H1 (cell line): ENCODE measurements around the gene TAT. TPM values are rescaled to one million over a fixed set of nuclear protein-coding genes. Genes with fewer than 3 reads are reported as not detected.

ENCODE experiments used
- CTCF ChIA-PET: fragments of 300-600 bp; sonication (Branson Sonifier 250); formaldehyde crosslinking; loops from one replicate; lab custom pipeline; 2021; ENCODE audit not compliant: partially characterized antibody; lab: Charles Lee
- POLR2A ChIA-PET: fragments of 300-600 bp; sonication (Branson Sonifier 250); formaldehyde crosslinking; loops from one replicate; lab custom pipeline; 2021; ENCODE audit warnings: inconsistent platforms; ENCODE audit not compliant: partially characterized antibody; lab: Charles Lee
- DNase-seq, 2 experiments: peaks; one replicate each; pipeline versions ENCODE4 v3.0.0 to v3.0.0-alpha.2; 2010 to 2022; ENCODE audit warnings: low spot score in 2 of 2, low read depth in 1 of 2, mixed read lengths in 1 of 2
- FAIRE-seq: peaks from 2 replicates; lab custom pipeline; 2011; peaks lifted over from hg19 to GRCh38; lab: Jason Lieb, UNC
- H2AFZ ChIP-seq: 2 replicates; pipeline ENCODE4 v1.8.1; 2012; ENCODE audit warnings: low read length, inconsistent platforms
- H2AK5ac ChIP-seq: 2 replicates; pipeline ENCODE4 v1.6.1; 2013; ENCODE audit warnings: low read depth, low read length
- H2BK120ac ChIP-seq: replicated peaks from 2 replicates; pipeline ENCODE3; 2013; ENCODE audit warnings: low read depth, low read length, inconsistent platforms
- H2BK12ac ChIP-seq: 2 replicates; pipeline ENCODE4 v1.6.1; 2013; ENCODE audit warnings: low read depth, low read length
- H2BK15ac ChIP-seq: 2 replicates; pipeline ENCODE4 v1.6.1; 2013; ENCODE audit warnings: low read length
- H2BK20ac ChIP-seq: 2 replicates; pipeline ENCODE4 v1.6.1; 2013; ENCODE audit warnings: low read length
- H2BK5ac ChIP-seq: 2 replicates; pipeline ENCODE4 v1.6.1; 2013; ENCODE audit warnings: low read depth, low read length
- H3K14ac ChIP-seq: 2 replicates; pipeline ENCODE4 v1.6.1; 2013; ENCODE audit warnings: inconsistent platforms; ENCODE audit not compliant: insufficient read length
- H3K18ac ChIP-seq: 2 replicates; pipeline ENCODE4 v1.6.1; 2013; ENCODE audit warnings: low read length; ENCODE audit errors: extremely low read depth
- H3K23ac ChIP-seq: 2 replicates; pipeline ENCODE4 v1.6.1; 2013; ENCODE audit warnings: inconsistent platforms; ENCODE audit not compliant: insufficient read length
- H3K23me2 ChIP-seq: 2 replicates; pipeline ENCODE4 v1.6.1; 2013; ENCODE audit warnings: low read depth, low read length
- H3K27ac ChIP-seq: 2 replicates; pipeline ENCODE4 v1.6.1; 2011; ENCODE audit warnings: low read depth, low read length, inconsistent platforms
- H3K27me3 ChIP-seq, 4 experiments: replicated peaks in 1 of 4; 1 replicate in 1 of 4; 2 replicates in 3 of 4; pipeline versions ENCODE4 v1.6.1 to v1.8.1; 2011 to 2013; ENCODE audit warnings: low read length in 3 of 4, mild to moderate bottlenecking in 3 of 4, inconsistent platforms in 2 of 4, mixed read lengths in 2 of 4, moderate library complexity in 1 of 4; ENCODE audit not compliant: control insufficient read depth in 3 of 4, insufficient read depth in 3 of 4; ENCODE audit errors: extremely low read depth in 1 of 4
- H3K36me3 ChIP-seq, 4 experiments: 2 replicates each; pipeline versions ENCODE4 v1.6.1 to v1.8.1; 2011 to 2013; ENCODE audit warnings: mild to moderate bottlenecking in 4 of 4, low read length in 3 of 4, moderate library complexity in 2 of 4, control low read depth in 1 of 4, inconsistent platforms in 1 of 4; ENCODE audit not compliant: insufficient read depth in 4 of 4, control insufficient read depth in 2 of 4
- H3K4ac ChIP-seq: replicated peaks from 2 replicates; pipeline ENCODE3; 2013; ENCODE audit warnings: low read length, low read depth, mixed read lengths, inconsistent platforms; ENCODE audit not compliant: insufficient read length
- H3K4me1 ChIP-seq, 4 experiments: replicated peaks in 1 of 4; 1 replicate in 1 of 4; 2 replicates in 3 of 4; pipeline versions ENCODE4 v1.6.1 to v1.8.1; 2011 to 2013; ENCODE audit warnings: low read length in 3 of 4, inconsistent platforms in 2 of 4, mixed read lengths in 1 of 4; ENCODE audit not compliant: insufficient read depth in 4 of 4, control insufficient read depth in 3 of 4
- H3K4me2 ChIP-seq, 2 experiments: 2 replicates each; pipeline versions ENCODE4 v1.6.1 to v1.8.1; 2011 to 2013; ENCODE audit warnings: low read depth in 2 of 2, low read length in 2 of 2, control low read depth in 1 of 2, inconsistent platforms in 1 of 2, mild to moderate bottlenecking in 1 of 2; ENCODE audit not compliant: insufficient read depth in 1 of 2
- H3K4me3 ChIP-seq, 4 experiments: fragments of 200-600, 300-600 bp in 1 of 4; sonication (generic), shearing (Covaris generic), sonication (Bioruptor Twin) in 1 of 4; 2 replicates each; pipeline versions ENCODE4 v1.5.1 to v1.8.1; 2011 to 2016; ENCODE audit warnings: low read length in 4 of 4, low read depth in 3 of 4, control low read depth in 2 of 4, inconsistent platforms in 2 of 4, mild to moderate bottlenecking in 2 of 4, mixed read lengths in 1 of 4, moderate library complexity in 1 of 4; ENCODE audit not compliant: insufficient read depth in 2 of 4; ENCODE audit errors: extremely low read depth in 1 of 4
- H3K56ac ChIP-seq: replicated peaks from 2 replicates; pipeline ENCODE3; 2013; ENCODE audit warnings: low read depth, mild to moderate bottlenecking, mixed read lengths, low read length, inconsistent platforms; ENCODE audit not compliant: insufficient read length
- H3K79me1 ChIP-seq: 2 replicates; pipeline ENCODE4 v1.6.1; 2013; ENCODE audit warnings: low read depth, low read length, control low read depth
- H3K79me2 ChIP-seq, 2 experiments: 2 replicates each; pipeline versions ENCODE4 v1.6.1 to v1.8.1; 2012 to 2013; ENCODE audit warnings: low read length in 2 of 2, mild to moderate bottlenecking in 2 of 2, inconsistent platforms in 1 of 2; ENCODE audit not compliant: insufficient read depth in 2 of 2, control insufficient read depth in 1 of 2
- H3K9ac ChIP-seq, 4 experiments: replicated peaks in 1 of 4; 1 replicate in 1 of 4; 2 replicates in 3 of 4; pipeline versions ENCODE4 v1.6.1 to v1.8.1; 2011 to 2013; ENCODE audit warnings: low read depth in 3 of 4, low read length in 3 of 4, control low read depth in 2 of 4, mild to moderate bottlenecking in 2 of 4, moderate library complexity in 2 of 4, inconsistent platforms in 1 of 4; ENCODE audit errors: extremely low read depth in 1 of 4
- H3K9me3 ChIP-seq, 2 experiments: 2 replicates each; pipeline versions ENCODE4 v1.6.1 to v1.8.1; 2012 to 2013; ENCODE audit warnings: mild to moderate bottlenecking in 2 of 2, moderate library complexity in 2 of 2, control low read depth in 1 of 2, inconsistent platforms in 1 of 2, low read depth in 1 of 2, low read length in 1 of 2, mixed read lengths in 1 of 2; ENCODE audit not compliant: insufficient read depth in 2 of 2
- H4K20me1 ChIP-seq, 2 experiments: replicated peaks in 1 of 2; 2 replicates each; pipeline versions ENCODE3 to v1.8.1; 2011 to 2013; ENCODE audit warnings: inconsistent platforms in 2 of 2, low read length in 2 of 2, mild to moderate bottlenecking in 1 of 2; ENCODE audit not compliant: insufficient read depth in 2 of 2, control insufficient read depth in 1 of 2
- H4K5ac ChIP-seq: 2 replicates; pipeline ENCODE4 v1.6.1; 2013; ENCODE audit warnings: low read length, low read depth, mixed read lengths, inconsistent platforms; ENCODE audit not compliant: insufficient read length
- H4K8ac ChIP-seq: 2 replicates; pipeline ENCODE4 v1.8.0; 2013; ENCODE audit warnings: mild to moderate bottlenecking, moderate library complexity, low read length, inconsistent platforms; ENCODE audit not compliant: insufficient read depth; ENCODE audit errors: extremely low read depth
- H4K91ac ChIP-seq: replicated peaks from 2 replicates; pipeline ENCODE3; 2013; ENCODE audit warnings: low read length, mixed read lengths, inconsistent platforms; ENCODE audit not compliant: insufficient read length
- EP300 ChIP-seq, 2 experiments: IDR thresholded peaks; 1 replicate in 1 of 2; 2 replicates in 1 of 2; pipeline ENCODE4 v1.6.1; 2011 to 2012; ENCODE audit warnings: low read depth in 2 of 2, low read length in 2 of 2, mild to moderate bottlenecking in 2 of 2, borderline replicate concordance in 1 of 2, inconsistent platforms in 1 of 2, moderate library complexity in 1 of 2
- EZH2 ChIP-seq: fragments of 200-600 bp; sonication (generic); IDR thresholded peaks from 2 replicates; pipeline ENCODE4 v1.7.1; 2012; ENCODE audit warnings: low read depth, mild to moderate bottlenecking, moderate library complexity, low read length, inconsistent platforms; ENCODE audit not compliant: severe bottlenecking
- GABPA ChIP-seq: IDR thresholded peaks from 2 replicates; pipeline ENCODE4 v1.6.1; 2011; ENCODE audit warnings: mild to moderate bottlenecking, low read length, moderate library complexity, borderline replicate concordance; ENCODE audit not compliant: insufficient read depth
- GTF2F1 ChIP-seq: IDR thresholded peaks from 2 replicates; pipeline ENCODE4 v1.6.1; 2012; ENCODE audit warnings: low read depth, low read length, improper control_type of control experiment, borderline replicate concordance
- JUND ChIP-seq: IDR thresholded peaks from 2 replicates; pipeline ENCODE4 v1.6.1; 2011; ENCODE audit warnings: mild to moderate bottlenecking, improper control_type of control experiment, low read length
- KDM5A ChIP-seq: fragments of 200-600 bp; IDR thresholded peaks from 2 replicates; pipeline ENCODE4 v1.7.1; 2012; ENCODE audit warnings: mild to moderate bottlenecking, low read length, inconsistent platforms, mixed read lengths
- MAFK ChIP-seq: IDR thresholded peaks from 2 replicates; pipeline ENCODE4 v1.6.1; 2012; ENCODE audit warnings: low read depth, mild to moderate bottlenecking, improper control_type of control experiment, low read length
- PHF8 ChIP-seq: fragments of 200-600 bp; sonication (generic); conservative IDR thresholded peaks from 2 replicates; pipeline ENCODE4 v1.7.1; 2012; ENCODE audit warnings: low read depth, mild to moderate bottlenecking, inconsistent platforms, low read length, moderate library complexity
- POLR2A ChIP-seq, 2 experiments: IDR thresholded peaks; 1 replicate in 1 of 2; 2 replicates in 1 of 2; pipeline ENCODE4 v1.6.1; 2011; ENCODE audit warnings: low read depth in 2 of 2, low read length in 2 of 2, mild to moderate bottlenecking in 2 of 2; ENCODE audit errors: control extremely low read depth in 1 of 2
- POLR2AphosphoS5 ChIP-seq: IDR thresholded peaks from 2 replicates; pipeline ENCODE4 v1.6.1; 2011; ENCODE audit warnings: low read depth, low read length
- SP4 ChIP-seq: IDR thresholded peaks from 2 replicates; pipeline ENCODE4 v1.6.1; 2012; ENCODE audit warnings: low read length, inconsistent platforms
- TBP ChIP-seq: IDR thresholded peaks from 2 replicates; pipeline ENCODE4 v1.6.1; 2011; ENCODE audit warnings: low read depth, low read length, improper control_type of control experiment
- WGBS, 2 experiments: shearing (Covaris generic) in 1 of 2; methylation state at CpG; one replicate each; pipeline versions ENCODE4 v1.1.6 to v1.1.7; 2013 to 2015; ENCODE audit warnings: low lambda C conversion rate in 2 of 2, mixed read lengths in 2 of 2, inconsistent platforms in 1 of 2, low coverage in 1 of 2, missing lambda C conversion rate in 1 of 2; ENCODE audit not compliant: insufficient replicate concordance in 2 of 2, insufficient coverage in 1 of 2, insufficient read length in 1 of 2; ENCODE audit errors: extremely low coverage in 1 of 2, missing lambda C conversion rate in 1 of 2; 5-methylcytosine and 5-hydroxymethylcytosine counted together
- polyA plus RNA-seq, 7 experiments: library from polyadenylated mRNA; depleted of rRNA in 3 of 7; stranded (reverse) in 5 of 7; unstranded in 2 of 7; fragments of >200 nt in 5 of 7; fragments of 200-250 nt in 2 of 7; gene quantifications; 1 replicate in 5 of 7; 2 replicates in 1 of 7; 4 replicates in 1 of 7; pipeline versions ENCODE4 v1.2.1 to v1.2.3, GENCODE V29; 2011 to 2013; ENCODE audit warnings: missing spikeins in 2 of 7, mixed read lengths in 2 of 7
- total RNA-seq: library from RNA; stranded (reverse); fragmentation: NEBNext Ultra II Directional; extraction: Animal tissue kit (Norgen Biotek cat#: 25700); gene quantifications from 2 replicates; pipeline ENCODE4 v1.2.1, GENCODE V29; 2021
- TF ChIP-seq, protein P1 (sequence below): IDR thresholded peaks from 2 replicates; pipeline ENCODE4 v1.6.1; 2011; ENCODE audit warnings: low read length, improper control_type of control experiment

Gene TAT
- total and polyA plus RNA-seq, 2 of the 8 experiments (the other 6 are each of a cell fraction or from before 2014, with no cell fraction given) = 0.03 TPM; not detected in 1

DNA sequence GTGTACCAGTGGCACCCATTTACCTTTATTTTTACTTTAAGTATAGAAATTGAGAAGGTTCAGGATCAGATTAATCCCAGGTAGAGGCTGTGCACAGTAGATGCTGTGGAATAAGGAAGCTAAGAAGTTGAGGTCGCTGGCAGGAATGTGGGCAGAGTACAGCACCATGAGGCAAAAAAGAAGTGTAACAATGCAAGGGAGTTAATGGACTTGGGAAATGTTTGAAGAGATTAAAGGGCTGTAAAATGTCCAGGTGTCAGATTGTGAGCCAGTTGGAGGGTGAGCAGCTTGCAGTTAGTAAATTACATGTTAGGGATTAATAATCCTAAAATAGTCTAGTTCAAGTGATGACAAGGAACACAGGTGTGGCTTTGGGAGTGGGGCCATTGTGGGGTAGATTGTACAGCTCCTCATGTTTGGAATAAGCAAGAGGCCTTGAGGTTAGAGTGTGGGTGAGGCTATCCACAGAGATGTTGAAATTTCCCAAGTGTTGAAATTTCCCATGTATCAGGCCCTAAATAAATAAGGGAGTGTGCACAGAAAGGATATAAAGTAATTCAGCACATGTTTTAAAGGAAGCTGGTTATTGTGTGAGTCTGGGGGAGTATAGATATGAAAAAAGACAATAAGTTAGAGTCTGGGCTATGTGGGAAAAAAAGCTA, 21.5 kb downstream of the TAT start:
- no peak for FAIRE-seq
- H3K27ac ChIP-seq = no peak overlapping the region
- no peaks in the 10 kb centered on the region for H3K9me3 ChIP-seq
- no peak overlapping the region for H3K14ac ChIP-seq
- H3K79me2 ChIP-seq = no peaks in the 10 kb centered on the region
- H3K4me2 ChIP-seq = no peak overlapping the region
- DNase-seq = no peak
- no peak overlapping the region for H2BK5ac ChIP-seq
- no peak overlapping the region for H3K18ac ChIP-seq
- no peaks in the 10 kb centered on the region for H3K23me2 ChIP-seq
- H3K56ac ChIP-seq = no peak overlapping the region
- ChIA-PET CTCF (interaction anchor here (0.8 to 4.4 kb wide), 8 partner anchors 10 to 115 kb away, joined by 3 to 29 read pairs (median 8); no protein-coding TSS in a partner anchor), POLR2A (no interaction called here)
- H3K23ac ChIP-seq = no peak overlapping the region
- no peak overlapping the region; a peak in 1 of 7 replicates for H3K9ac ChIP-seq
- no peaks in the 10 kb centered on the region for H4K20me1 ChIP-seq
- H3K4ac ChIP-seq = no peak overlapping the region
- H2BK15ac ChIP-seq = no peak overlapping the region
- no peak overlapping the region for H4K91ac ChIP-seq
- H2BK120ac ChIP-seq = no peak overlapping the region
- no peak overlapping the region for H4K5ac ChIP-seq
- H2BK20ac ChIP-seq = no peak overlapping the region
- no peak overlapping the region for H2AK5ac ChIP-seq
- H3K79me1 ChIP-seq = no peaks in the 10 kb centered on the region
- no peak overlapping the region for H3K4me3 ChIP-seq
- H2AFZ ChIP-seq = no peak overlapping the region
- no peaks in the 10 kb centered on the region; a peak in 1 of 7 replicates for H3K27me3 ChIP-seq
- no peaks in the 10 kb centered on the region for H3K4me1 ChIP-seq
- H3K36me3 ChIP-seq = no peaks in the 10 kb centered on the region
- H2BK12ac ChIP-seq = no peak overlapping the region
- no peak overlapping the region for H4K8ac ChIP-seq
- 80% methylated on average over 1 of the region's 1 CpG; no CpG with 5 or more reads in 1 of the 2 experiments for WGBS, 2 experiments
- TF ChIP-seq GABPA = no peak
- TF ChIP-seq EP300 (IDR thresholded peaks at IDR 0.05; ENCODE audit: borderline replicate concordance in 1 of 2, low read depth in 2 of 2, low read length in 2 of 2) = no peak
- TF ChIP-seq TBP = no peak
- no peak for TF ChIP-seq GTF2F1
- no peak for TF ChIP-seq MAFK
- TF ChIP-seq JUND = no peak
- no peak for TF ChIP-seq EZH2
- TF ChIP-seq KDM5A = no peak
- TF ChIP-seq SP4 = no peak
- no peak for TF ChIP-seq PHF8
- no peak for TF ChIP-seq POLR2AphosphoS5
- TF ChIP-seq, protein P1, sequence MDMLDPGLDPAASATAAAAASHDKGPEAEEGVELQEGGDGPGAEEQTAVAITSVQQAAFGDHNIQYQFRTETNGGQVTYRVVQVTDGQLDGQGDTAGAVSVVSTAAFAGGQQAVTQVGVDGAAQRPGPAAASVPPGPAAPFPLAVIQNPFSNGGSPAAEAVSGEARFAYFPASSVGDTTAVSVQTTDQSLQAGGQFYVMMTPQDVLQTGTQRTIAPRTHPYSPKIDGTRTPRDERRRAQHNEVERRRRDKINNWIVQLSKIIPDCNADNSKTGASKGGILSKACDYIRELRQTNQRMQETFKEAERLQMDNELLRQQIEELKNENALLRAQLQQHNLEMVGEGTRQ = no peak
- TF ChIP-seq POLR2A (IDR thresholded peaks at IDR 0.05; ENCODE audit: control extremely low read depth in 1 of 2, low read depth in 2 of 2, low read length in 2 of 2) = no peak
